Panc1 (cell line): ENCODE measurements around the gene CCT8. TPM values are rescaled to one million over a fixed set of nuclear protein-coding genes. Genes with fewer than 3 reads are reported as not detected.

Experiments used
- ATAC-seq: fragments of 200-7000 bp; cut with Tn5 transposase; 2 replicates; pipeline ENCODE4 v1.9.1; 2020; ENCODE audit warnings: mild to moderate bottlenecking, moderate library complexity
- BruUV-seq: library from RNA; stranded (reverse); fragments of 400-500 nt; replicated peaks from 2 replicates; lab custom pipeline; 2021; lab: Mats Ljungman, UMichigan
- CTCF ChIA-PET: fragments of 300-600 bp; sonication (Branson Sonifier 250); formaldehyde crosslinking; loops from one replicate; lab custom pipeline; 2022; ENCODE audit warnings: antibody characterized with exemption; lab: Charles Lee
- POLR2A ChIA-PET: fragments of 300-600 bp; sonication (Branson Sonifier 250); formaldehyde crosslinking; loops from one replicate; lab custom pipeline; 2022; ENCODE audit warnings: antibody characterized with exemption; lab: Charles Lee
- DNase-seq: peaks from one replicate; pipeline ENCODE4 v3.0.0-alpha.2; 2010; ENCODE audit warnings: low read depth, low spot score
- H3K27ac ChIP-seq: 2 replicates; pipeline ENCODE4 v1.5.1; 2011; ENCODE audit warnings: mild to moderate bottlenecking, low read length, inconsistent platforms
- H3K27me3 ChIP-seq: fragments of 200-500 bp; sonication (Bioruptor generic); 2 replicates; pipeline ENCODE4 v1.6.0; 2014; ENCODE audit warnings: low read length, inconsistent platforms; ENCODE audit not compliant: control insufficient read depth, insufficient read depth
- H3K36me3 ChIP-seq: fragments of 200-500 bp; sonication (Bioruptor generic); 2 replicates; pipeline ENCODE4 v1.5.1; 2014; ENCODE audit warnings: inconsistent platforms, mild to moderate bottlenecking, low read length, moderate library complexity; ENCODE audit not compliant: control insufficient read depth, insufficient read depth
- H3K4me1 ChIP-seq: 2 replicates; pipeline ENCODE4 v1.5.1; 2011; ENCODE audit warnings: inconsistent platforms, mild to moderate bottlenecking, low read length, moderate library complexity; ENCODE audit not compliant: control insufficient read depth, insufficient read depth
- H3K4me3 ChIP-seq, 2 experiments: 2 replicates each; pipeline ENCODE4 v1.5.1; 2011 to 2012; ENCODE audit warnings: low read depth in 2 of 2, low read length in 2 of 2, mild to moderate bottlenecking in 2 of 2, inconsistent platforms in 1 of 2, moderate library complexity in 1 of 2
- H3K9me3 ChIP-seq: fragments of 200-500 bp; sonication (Bioruptor generic); 2 replicates; pipeline ENCODE4 v1.5.1; 2014; ENCODE audit warnings: low read depth, mild to moderate bottlenecking, inconsistent platforms, low read length, moderate library complexity; ENCODE audit not compliant: control insufficient read depth, insufficient read depth
- POLR2AphosphoS5 ChIP-seq: IDR thresholded peaks from 2 replicates; pipeline ENCODE4 v1.6.1; 2012; ENCODE audit warnings: mild to moderate bottlenecking, low read depth, low read length, moderate library complexity
- SIN3A ChIP-seq: IDR thresholded peaks from 2 replicates; pipeline ENCODE4 v1.6.1; 2012; ENCODE audit warnings: low read depth, mild to moderate bottlenecking, low read length, moderate library complexity, borderline replicate concordance; ENCODE audit not compliant: insufficient read depth
- TCF7L2 ChIP-seq: IDR thresholded peaks from 2 replicates; pipeline ENCODE4 v1.6.1; 2011; ENCODE audit warnings: mild to moderate bottlenecking, low read depth, low read length, inconsistent platforms
- in situ Hi-C: cut with HindIII; loops from 2 replicates; pipeline ENCODE4 v1.10.0; 2016; ENCODE audit warnings: low sequenced_read_pairs, low pct_unique_long_range_greater_than_20kb
- intact Hi-C: fragments of 100-400 bp; cut with micrococcal nuclease; formaldehyde crosslinking; loops from one replicate; pipeline ENCODE4 v1.10.0; 2022; ENCODE audit not compliant: unreplicated experiment
- total RNA-seq: library from RNA; stranded (reverse); gene quantifications from one replicate; pipeline ENCODE4 v1.2.1, GENCODE V29; 2021; ENCODE audit not compliant: unreplicated experiment
- TF ChIP-seq, protein P1 (sequence below): fragments of 450-650 bp; IDR thresholded peaks from 2 replicates; pipeline ENCODE4 v1.5.1; 2017; ENCODE audit warnings: mild to moderate bottlenecking
- TF ChIP-seq, protein P2 (sequence below), 2 experiments: IDR thresholded peaks; 2 replicates each; pipeline ENCODE4 v1.6.1; 2011 to 2012; ENCODE audit warnings: low read depth in 2 of 2, control low read depth in 1 of 2, low read length in 1 of 2, mild to moderate bottlenecking in 1 of 2, moderate library complexity in 1 of 2; ENCODE audit not compliant: insufficient read depth in 1 of 2

Gene CCT8
- total RNA-seq, 1 experiment from 2014 or later, result 160 TPM

DNA sequence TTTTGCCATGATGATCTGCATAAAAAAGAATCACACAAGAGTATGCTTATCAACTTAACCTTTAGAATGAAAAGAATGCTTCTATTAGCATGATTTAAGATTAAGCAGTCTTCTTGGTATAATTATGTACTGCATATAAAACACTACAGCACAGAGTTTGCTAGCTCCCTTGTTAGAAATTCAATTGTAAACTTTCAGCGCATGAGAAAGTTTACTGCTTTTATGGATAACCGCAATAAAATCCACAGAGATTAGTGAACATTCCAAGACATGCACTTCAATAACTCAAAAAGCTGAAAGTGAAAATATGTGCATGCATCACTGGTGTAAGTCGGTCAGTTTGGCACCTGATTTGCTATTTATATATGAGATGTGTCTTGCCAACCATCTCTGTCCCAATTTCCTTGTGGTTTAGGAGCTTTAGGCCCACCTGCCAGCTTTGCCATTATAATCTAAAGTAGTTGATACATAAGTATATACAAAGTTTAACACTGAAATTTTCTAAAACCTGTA lies 16.9 kb downstream of the CCT8 start:
- H3K9me3 ChIP-seq, result no peaks in the 10 kb centered on the region
- H3K36me3 ChIP-seq, result peaks cover 39% of the 10 kb centered on the region
- ChIA-PET POLR2A (no interaction called here), CTCF (no interaction called here)
- H3K4me1 ChIP-seq, result no peaks in the 10 kb centered on the region
- DNase-seq, result no peak
- H3K27ac ChIP-seq, result no peak overlapping the region
- no peak for TF ChIP-seq SIN3A
- TF ChIP-seq, protein P1, sequence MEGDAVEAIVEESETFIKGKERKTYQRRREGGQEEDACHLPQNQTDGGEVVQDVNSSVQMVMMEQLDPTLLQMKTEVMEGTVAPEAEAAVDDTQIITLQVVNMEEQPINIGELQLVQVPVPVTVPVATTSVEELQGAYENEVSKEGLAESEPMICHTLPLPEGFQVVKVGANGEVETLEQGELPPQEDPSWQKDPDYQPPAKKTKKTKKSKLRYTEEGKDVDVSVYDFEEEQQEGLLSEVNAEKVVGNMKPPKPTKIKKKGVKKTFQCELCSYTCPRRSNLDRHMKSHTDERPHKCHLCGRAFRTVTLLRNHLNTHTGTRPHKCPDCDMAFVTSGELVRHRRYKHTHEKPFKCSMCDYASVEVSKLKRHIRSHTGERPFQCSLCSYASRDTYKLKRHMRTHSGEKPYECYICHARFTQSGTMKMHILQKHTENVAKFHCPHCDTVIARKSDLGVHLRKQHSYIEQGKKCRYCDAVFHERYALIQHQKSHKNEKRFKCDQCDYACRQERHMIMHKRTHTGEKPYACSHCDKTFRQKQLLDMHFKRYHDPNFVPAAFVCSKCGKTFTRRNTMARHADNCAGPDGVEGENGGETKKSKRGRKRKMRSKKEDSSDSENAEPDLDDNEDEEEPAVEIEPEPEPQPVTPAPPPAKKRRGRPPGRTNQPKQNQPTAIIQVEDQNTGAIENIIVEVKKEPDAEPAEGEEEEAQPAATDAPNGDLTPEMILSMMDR, result no peak
- no peak for TF ChIP-seq TCF7L2
- ATAC-seq, result no peak
- H3K27me3 ChIP-seq, result no peaks in the 10 kb centered on the region
- in situ Hi-C loops (no loop called here), intact Hi-C loops (no loop called here)
- H3K4me3 ChIP-seq, result no peak overlapping the region
- TSS peak; percentile 35 for BruUV-seq

DNA sequence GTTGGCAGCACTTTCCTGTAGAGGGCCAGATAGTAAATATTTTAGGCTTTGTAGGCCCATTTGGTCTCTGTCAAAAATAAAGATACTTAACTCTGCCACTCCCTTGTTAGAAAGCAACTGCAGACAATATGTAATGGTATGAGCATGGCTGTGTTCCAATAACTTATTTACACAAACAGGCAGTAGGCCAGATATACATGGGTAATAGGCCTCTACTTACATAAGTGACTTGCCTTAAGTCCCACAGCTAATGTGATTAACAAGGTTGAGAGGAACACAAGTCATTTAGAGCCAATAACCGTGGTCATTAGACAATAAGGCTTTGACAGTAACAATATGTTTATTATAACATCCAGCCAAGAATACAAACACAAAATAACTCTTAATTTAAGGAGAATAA lies 17.4 kb downstream of the CCT8 start:
- no peaks in the 10 kb centered on the region for H3K27me3 ChIP-seq
- H3K4me3 ChIP-seq, result no peak overlapping the region
- no peak for DNase-seq
- peaks cover 33% of the 10 kb centered on the region for H3K36me3 ChIP-seq
- H3K9me3 ChIP-seq, result no peaks in the 10 kb centered on the region
- ChIA-PET POLR2A (no interaction called here), CTCF (no interaction called here)
- no peak overlapping the region for H3K27ac ChIP-seq
- TF ChIP-seq, protein P2, sequence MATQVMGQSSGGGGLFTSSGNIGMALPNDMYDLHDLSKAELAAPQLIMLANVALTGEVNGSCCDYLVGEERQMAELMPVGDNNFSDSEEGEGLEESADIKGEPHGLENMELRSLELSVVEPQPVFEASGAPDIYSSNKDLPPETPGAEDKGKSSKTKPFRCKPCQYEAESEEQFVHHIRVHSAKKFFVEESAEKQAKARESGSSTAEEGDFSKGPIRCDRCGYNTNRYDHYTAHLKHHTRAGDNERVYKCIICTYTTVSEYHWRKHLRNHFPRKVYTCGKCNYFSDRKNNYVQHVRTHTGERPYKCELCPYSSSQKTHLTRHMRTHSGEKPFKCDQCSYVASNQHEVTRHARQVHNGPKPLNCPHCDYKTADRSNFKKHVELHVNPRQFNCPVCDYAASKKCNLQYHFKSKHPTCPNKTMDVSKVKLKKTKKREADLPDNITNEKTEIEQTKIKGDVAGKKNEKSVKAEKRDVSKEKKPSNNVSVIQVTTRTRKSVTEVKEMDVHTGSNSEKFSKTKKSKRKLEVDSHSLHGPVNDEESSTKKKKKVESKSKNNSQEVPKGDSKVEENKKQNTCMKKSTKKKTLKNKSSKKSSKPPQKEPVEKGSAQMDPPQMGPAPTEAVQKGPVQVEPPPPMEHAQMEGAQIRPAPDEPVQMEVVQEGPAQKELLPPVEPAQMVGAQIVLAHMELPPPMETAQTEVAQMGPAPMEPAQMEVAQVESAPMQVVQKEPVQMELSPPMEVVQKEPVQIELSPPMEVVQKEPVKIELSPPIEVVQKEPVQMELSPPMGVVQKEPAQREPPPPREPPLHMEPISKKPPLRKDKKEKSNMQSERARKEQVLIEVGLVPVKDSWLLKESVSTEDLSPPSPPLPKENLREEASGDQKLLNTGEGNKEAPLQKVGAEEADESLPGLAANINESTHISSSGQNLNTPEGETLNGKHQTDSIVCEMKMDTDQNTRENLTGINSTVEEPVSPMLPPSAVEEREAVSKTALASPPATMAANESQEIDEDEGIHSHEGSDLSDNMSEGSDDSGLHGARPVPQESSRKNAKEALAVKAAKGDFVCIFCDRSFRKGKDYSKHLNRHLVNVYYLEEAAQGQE (IDR thresholded peaks at IDR 0.05; ENCODE audit: insufficient read depth in 1 of 2, low read depth in 2 of 2, low read length in 1 of 2), result no peak
- TF ChIP-seq TCF7L2, result no peak
- TF ChIP-seq SIN3A, result no peak
- no peak for TF ChIP-seq POLR2AphosphoS5
- TF ChIP-seq, protein P1, result no peak
- no TSS peak for BruUV-seq
- ATAC-seq, result no peak
- in situ Hi-C loops, result no loop called here
- intact Hi-C loops, result no loop called here
- H3K4me1 ChIP-seq, result no peaks in the 10 kb centered on the region
